HG03139 (cell line): ENCODE measurements around the gene EIF2S1.
"Not testable (repeated sequence)": the region's sequence is repeated elsewhere in the genome, so short reads cannot be mapped to it uniquely, and the experiment has no call there.

Experiments used
- ATAC-seq: cut with Tn5 transposase; IDR thresholded peaks from one replicate; pipeline ENCODE4 v1.9.1; 2021; ENCODE audit not compliant: unreplicated experiment

Gene EIF2S1

GRCh38 chr14:67359775-67360469, at the start of gene EIF2S1, which contains the start of gene ATP6V1D:
Gene EIF2S1, plus strand, starts transcription at chr14:67360328. Its CDS starts 4,440 bp downstream, at chr14:67364768.
Gene ATP6V1D, minus strand, starts transcription at chr14:67359804. Its CDS starts 106 bp downstream, at chr14:67359698.
- ATAC-seq, result peak; percentile 89

DNA sequence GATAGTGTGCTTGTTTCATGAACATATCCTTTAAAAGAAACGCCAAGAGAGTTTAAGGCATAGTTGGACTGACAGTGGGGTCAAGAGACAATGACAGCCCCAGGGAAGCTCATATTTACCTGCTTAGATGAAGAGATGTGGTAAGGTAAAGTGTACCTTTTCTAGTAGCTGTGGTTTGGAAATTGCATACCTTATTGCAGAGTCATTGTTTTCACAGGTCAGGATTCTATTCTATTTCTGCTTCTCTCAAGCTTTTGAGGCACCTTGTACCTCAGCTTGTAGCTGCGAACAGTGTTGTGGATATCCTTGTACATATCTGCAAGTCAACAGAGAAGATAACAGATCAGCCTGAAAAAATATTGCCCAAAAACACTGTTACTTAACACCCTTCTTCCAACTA, 48.3 kb upstream of the EIF2S1 start:
- no peak for ATAC-seq

GRCh38 chr14:67313153-67313552, 47.0 kb upstream of the EIF2S1 start:
- no peak for ATAC-seq

- no peak for ATAC-seq
These were observed 42.3 kb upstream of the EIF2S1 start for GRCh38 chr14:67317822-67318221.

DNA sequence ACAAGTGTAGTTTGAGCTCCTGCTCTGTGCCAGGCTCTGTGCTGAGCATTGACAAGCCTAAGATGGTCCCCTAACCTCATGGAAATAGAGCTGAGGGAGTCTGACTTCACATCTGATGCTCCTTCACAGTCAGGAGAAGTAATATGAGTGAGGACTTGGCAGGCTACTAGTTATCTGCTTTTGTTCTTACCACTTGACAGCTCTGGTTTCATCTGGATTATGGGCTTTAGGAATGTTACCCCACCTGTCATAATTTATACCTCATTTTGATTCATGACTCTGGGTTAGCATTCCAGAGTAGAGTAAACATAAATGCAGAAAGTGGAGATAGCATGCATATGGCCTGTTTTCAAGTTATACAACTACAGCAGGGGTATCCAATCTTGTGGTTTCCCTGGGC, 41.0 kb upstream of the EIF2S1 start:
- no peak for ATAC-seq

- ATAC-seq, result not testable (repeated sequence)
These were observed 30.5 kb upstream of the EIF2S1 start for GRCh38 chr14:67329666-67330065.

DNA sequence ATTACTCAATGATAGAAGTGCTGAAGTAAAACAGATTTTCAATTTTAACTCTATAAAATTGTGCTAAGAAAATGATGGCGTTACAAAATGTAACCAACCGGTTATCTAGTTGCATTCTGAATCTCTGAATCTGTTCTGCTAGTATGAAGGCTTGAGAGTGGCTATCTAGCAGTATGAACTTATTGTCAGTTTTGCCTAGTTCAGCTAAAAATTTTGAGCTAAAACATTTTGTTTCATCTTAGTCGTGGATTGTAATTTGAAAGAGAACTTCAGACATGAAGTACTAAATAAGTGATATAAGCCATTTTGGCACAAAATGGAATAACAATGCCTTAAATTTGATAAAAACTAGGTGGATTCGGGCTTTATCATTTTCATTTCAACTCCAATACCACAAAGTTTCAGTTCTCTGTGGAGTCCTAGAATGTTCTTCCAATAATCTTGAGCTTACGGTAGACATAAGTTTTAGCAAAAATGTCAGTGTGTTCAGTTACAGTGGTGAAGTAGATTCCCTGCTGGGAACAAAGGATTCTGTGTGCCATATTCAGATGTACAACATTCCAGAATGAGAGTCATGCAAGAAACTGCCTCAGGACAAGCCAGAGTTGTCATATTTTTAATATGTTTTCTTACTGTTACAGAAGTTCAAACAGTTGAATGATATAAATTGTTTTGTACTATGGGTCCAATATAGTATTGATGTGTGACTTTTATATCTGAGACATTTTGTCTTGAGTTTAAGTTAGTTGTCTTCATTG, 28.6 kb upstream of the EIF2S1 start:
- no peak for ATAC-seq

GRCh38 chr14:67332468-67332867, 27.7 kb upstream of the EIF2S1 start:
- no peak for ATAC-seq

GRCh38 chr14:67335781-67336180, 24.3 kb upstream of the EIF2S1 start:
- ATAC-seq, result no peak

DNA sequence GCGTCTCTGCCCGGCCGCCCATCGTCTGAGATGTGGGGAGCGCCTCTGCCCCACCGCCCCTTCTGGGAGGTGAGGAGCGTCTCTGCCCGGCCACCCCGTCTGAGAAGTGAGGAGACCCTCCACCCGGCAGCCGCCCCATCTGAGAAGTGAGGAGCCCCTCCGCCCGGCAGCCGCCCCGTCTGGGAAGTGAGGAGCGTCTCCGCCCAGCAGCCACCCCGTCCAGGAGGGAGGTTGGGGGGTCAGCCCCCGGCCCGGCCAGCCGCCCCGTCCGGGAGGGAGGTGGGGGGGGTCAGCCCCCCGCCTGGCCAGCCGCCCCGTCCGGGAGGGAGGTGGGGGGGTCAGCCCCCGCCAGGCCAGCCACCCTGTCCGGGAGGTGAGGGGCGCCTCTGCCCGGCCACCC, 18.9 kb upstream of the EIF2S1 start:
- not testable (repeated sequence) for ATAC-seq

DNA sequence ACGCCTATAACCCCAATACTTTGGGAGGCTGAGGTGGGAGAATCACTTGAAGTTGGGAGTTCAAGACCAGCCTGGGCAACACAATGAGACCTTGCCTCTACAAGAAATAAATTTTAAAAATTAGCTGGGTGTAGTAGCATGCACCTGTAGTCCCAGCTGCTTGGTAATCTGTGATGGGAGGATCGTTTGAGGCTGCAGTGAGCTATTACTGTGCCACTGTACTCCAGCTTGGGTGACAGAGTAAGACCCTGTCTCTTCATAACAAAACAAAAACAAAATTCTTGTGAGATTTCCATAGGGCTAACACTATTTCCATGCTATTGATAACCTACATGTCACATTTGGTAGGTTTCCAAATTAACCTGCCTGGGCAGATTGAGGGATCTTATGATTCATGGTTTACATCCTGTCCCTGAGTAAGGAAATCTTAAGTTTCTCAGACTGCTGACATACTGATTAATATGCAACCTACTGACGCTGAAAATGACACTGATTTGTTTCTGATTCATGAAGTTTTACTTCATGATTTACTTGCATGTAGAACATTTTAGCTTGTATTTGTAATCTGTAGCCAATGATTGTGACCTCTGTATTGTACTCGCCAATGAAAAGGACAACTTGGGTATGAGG, 16.4 kb upstream of the EIF2S1 start:
- ATAC-seq, result no peak

GRCh38 chr14:67345583-67345982, 14.5 kb upstream of the EIF2S1 start:
- ATAC-seq, result no peak

DNA sequence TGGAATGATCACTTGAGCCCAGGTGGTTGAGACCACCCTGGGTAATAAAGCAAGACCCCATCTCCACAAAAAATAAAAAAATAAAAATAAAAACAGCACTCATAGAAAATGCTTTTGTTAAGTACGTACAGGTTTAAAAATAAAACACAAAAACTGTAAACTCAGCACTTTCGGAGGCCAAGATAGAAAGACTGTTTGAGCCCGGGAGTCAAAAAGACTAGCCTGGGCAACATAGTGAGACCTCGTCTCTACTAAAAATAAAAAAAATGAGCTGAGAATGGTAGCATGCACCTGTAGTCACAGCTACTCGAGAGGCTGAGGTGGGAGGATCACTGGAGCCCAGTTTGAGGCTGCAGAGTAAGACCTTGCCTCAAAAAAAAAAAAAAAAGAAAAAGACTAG, 8.1 kb upstream of the EIF2S1 start:
- no peak for ATAC-seq

DNA sequence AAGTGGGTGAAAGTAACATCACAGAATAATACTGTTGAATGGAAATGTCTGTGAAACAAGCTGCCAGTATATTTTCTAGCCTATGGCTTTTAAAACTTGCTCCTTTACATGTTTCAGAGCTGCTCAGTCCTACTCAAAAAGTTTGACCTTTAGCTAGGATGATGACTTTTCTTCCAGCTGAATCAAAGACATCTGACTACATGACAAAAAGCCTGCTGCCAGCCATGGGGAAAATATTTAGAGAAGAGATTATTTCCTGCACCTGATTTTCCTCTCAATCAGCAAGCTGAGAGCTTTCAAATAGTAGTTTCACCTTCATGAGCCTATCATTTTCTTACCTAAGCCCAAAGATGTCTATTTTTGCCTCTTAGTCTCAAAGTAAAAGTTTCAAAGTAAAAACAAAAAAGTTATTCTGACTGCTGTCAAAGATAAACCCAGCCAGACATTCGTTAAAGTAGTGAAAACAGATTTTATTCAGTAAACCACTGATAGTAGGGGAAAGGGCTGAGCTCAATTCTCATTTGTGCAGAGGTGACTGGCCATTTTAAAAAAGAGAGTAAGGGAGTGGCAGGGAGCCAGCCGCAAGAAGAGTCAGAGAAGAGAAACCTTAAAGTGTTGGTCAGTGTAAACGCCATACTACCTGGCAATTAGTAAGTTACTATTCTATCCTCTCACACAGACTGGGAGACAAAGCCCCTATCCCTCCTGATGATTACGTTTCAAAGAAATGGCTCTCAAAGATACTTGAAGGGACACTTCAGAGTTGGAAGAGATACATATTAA, 2.8 kb upstream of the EIF2S1 start:
- ATAC-seq, result no peak

DNA sequence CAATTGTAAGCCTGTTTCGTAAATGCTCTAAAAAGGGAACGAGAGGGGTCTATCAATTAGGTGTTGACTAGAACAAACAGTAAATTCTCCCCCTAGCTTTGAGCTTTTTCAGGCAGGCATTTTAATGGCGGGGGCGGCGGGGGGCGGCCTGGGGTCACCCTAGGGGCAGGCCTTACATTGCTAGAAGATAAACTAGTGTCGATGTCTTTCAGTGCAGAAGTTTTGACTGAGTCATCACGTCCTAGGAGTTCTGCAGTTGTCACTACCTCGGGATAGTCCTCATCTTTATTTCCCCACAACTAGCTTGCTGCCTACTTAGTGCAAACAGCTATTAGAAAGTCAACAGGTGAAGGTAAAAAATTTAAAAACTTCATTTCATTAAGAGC, 2.2 kb upstream of the EIF2S1 start:
- ATAC-seq, result no peak

GRCh38 chr14:67358924-67359774, 979 bp upstream of the EIF2S1 start:
- no peak for ATAC-seq

GRCh38 chr14:67360470-67361206, 510 bp downstream of the EIF2S1 start:
- peak; percentile 17 for ATAC-seq

GRCh38 chr14:67365476-67365875, 5.3 kb downstream of the EIF2S1 start:
- no peak for ATAC-seq

- no peak for ATAC-seq
These were observed 10.7 kb downstream of the EIF2S1 start for GRCh38 chr14:67370830-67371229.
